HK-2 (cell line): ENCODE data around the gene DLGAP1.
A peak's percentile ranks its signal among the peaks of the same experiment; 100 is the strongest.

Experiments used
- DNase-seq: peaks from one replicate; pipeline ENCODE4 v3.0.0-alpha.2; 2018; ENCODE audit not compliant: unreplicated experiment

The DLGAP1 gene

GRCh38 chr18:3658529-3658928, 796.6 kb downstream of the DLGAP1 start:
- DNase-seq: no peak

GRCh38 chr18:3655254-3656050, 799.7 kb downstream of the DLGAP1 start:
- DNase-seq: no peak

DNA sequence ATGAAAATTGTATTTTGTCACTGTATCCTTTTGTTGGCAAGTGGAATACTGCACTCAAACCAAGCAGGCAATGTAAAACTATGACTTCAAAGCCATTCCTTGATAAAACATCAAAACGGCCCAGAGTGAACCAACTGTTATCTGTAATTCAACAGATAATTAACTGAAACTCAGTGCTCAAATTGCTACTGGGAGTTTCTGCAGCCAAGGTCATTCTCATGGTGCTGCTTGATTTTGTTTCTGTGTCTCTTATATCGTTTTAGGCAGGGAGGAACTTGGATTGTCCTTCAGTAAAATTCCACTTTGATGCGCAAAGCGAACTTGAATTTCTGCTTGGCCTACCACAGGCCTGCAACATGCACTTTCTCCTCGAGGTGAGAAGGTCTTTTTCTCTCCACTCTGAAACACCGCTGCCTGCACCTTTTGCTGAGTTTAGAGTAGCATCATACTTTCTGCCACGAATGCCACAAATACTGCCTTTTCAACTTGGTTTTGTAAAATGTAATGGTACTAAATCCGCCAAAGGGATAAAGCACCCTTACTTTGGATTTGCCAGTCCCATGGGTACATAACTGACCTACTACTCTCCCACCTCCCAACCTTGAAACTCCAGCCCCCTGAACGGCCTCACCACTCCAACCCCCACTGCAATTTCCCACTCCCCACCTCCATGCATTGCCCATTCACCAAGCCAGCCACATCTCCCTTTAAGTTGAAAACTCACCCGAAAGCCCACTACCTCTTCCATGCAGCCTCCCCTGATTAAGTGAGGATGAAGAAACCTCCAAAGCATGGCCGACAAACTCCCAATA, 800.5 kb downstream of the DLGAP1 start:
- no peak for DNase-seq

- no peak for DNase-seq
Measured at GRCh38 chr18:3653851-3654441, 801.2 kb downstream of the DLGAP1 start.

DNA sequence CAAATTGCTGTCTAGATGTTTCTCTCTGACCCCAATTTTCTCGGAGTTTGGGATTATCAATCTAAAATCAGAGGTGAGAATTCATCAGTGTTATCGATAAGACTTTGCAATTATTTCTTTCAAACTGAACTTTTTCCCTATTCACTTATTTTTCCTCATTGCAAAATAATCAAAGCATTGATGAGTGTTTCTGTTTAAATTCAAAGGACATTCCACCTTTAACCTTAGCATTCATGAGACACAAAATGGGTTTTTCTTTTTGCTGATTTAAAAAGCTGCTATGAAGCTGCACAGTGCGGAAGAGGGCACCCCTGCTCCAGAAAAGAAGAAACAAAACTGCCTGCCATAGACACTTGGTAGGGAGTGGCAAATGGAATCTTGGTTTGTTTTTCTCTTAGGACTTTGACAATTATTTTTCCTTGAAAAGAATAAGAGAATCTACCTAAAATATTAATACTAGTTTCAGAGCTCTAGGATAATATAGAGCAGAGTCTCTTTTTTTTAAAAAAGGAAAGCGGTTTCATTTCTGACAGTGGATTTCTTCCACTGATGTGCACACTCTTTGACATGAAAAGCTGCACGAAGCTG, 801.8 kb downstream of the DLGAP1 start:
- no peak for DNase-seq

DNA sequence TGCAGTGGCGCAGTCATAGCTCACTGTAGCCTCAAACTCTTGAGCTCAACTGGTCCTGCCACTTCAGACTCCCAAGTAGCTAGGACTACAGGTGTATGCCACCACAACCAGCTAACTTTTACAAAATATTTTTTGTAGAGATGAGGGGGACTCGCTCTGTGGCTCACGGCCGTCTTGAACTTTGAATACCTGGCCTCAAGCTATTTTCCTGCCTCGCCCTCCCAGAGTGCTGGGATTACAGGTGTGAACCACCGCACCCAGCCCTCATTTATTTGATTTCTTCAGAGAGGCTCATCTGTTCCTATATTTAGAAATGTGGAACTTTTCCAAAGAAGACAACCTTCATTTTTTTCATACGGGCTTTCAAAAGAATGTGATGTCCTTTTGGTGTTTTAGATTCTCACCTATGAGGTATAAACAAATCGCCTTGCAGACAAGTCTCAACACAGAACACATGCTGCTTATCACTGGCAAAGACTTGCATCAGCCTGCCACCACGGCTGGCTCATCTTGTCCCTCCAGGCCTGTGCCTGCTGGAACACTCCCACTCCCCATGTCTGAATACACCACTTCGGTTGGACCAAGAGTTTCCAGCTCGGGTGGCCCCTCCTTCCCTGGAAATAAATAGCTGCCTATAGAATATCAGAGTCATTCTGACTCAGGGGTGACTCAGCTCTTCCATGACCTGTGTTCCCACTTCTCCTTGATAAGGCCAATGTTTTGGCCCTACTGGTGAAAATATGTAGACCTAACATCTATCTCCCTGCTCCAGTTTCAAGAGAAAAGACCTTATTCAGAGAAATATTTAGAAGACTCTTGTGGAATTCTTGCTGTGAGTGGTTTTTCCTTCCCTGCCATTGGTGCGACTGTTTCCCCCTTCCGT, 802.5 kb downstream of the DLGAP1 start:
- DNase-seq: peak; percentile 83

GRCh38 chr18:3651266-3651665, 803.8 kb downstream of the DLGAP1 start:
- DNase-seq: no peak

DNA sequence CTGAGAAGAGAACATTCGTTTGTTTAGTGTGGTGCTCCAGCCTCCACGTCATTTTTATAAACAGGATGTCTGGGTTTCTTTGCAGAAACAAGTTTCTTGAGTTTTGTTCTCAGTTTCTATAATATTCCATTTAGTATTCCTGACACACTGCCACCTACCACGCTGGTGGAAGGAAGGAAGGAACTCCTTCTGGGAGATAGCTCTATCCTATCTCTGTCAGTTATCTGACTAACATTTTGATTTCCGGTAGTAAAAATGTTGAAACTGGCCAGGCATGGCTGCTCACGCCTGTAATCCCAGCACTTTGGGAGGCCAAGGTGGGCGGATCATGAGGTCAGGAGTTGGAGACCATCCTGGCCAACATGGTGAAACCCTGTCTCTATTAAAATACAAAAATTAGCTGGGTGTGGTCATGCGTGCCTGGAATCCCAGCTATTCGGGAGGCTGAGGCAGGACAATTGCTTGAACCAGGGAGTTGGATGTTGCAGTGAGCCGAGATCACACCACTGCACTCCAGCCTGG, 804.5 kb downstream of the DLGAP1 start:
- peak; percentile 64 for DNase-seq

DNA sequence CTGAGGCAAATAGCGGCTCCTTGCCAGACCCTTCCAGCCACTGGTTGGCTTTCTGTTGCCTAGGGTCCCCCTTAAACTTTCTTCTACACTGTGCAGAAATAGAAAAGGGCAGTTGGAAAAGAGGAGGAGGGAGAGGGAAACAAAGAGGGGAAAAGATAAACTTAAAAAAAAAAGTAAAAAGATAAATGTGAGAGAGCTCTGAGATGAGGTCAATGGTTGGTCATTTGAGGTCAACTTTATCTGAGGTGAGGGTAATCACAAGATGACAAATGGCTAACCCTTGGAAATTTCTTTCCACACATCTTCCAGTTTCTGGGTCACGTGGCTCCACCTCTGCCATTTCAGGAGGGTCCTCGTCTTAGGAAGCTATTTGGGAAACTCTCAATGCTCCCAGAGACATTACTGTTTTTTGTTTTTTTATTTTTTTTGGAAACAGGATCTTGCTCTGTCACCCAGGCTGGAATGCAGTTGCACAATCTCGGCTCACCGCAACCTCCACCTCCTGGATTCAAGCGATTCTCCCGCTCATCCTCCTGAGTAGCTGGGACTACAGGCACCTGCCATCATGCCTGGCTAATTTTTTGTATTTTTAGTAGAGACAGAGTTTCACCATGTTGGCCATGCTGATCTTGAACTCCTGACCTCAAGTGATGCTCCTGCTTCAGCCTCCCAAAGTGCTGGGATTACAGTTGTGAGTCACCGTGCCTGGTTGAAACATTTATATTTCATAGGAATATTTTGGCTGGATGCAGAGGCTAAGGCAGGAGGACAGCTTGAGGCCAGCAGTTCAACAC, 805.3 kb downstream of the DLGAP1 start:
- DNase-seq: peak; percentile 69

GRCh38 chr18:3649135-3649632, 805.9 kb downstream of the DLGAP1 start:
- DNase-seq: no peak

GRCh38 chr18:3648641-3649040, 806.5 kb downstream of the DLGAP1 start:
- DNase-seq: no peak

DNA sequence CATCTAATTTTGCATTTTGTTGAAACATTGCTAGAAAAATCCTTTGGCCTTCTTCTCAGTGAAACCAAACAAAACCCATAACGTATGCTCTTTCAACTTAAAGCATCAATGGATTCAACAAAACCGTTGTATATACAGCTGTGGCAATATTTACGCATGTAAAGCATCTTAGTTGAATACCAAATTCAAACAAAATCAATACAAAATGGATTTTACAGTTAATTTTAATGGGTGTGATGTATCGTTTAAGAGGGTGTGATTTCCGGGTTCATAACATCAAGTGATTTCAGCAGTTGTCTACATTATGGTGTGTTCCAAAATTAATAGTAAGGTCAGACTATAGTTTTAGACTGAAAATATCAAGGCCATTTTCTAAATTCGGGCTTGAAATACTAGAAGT, 806.9 kb downstream of the DLGAP1 start:
- no peak for DNase-seq

DNA sequence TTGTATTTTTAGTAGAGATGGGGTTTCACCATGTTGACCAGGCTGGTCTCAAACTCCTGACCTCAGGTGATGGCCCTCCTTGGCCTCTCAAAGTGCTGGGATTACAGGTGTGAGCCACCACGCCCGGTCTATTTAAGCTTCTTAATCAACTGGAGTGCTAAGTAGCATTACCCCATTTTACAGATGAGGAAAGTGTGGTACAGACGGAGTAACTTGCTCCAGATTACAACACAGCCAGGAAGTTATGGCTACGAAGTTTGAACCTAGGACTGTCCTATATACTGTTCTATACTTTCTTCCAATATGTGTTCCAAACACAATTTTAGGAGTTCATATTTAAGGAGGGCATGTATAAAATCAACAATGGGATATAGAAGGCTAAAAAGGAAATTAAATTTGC, 807.5 kb downstream of the DLGAP1 start:
- DNase-seq: no peak

GRCh38 chr18:3645384-3646156, 809.5 kb downstream of the DLGAP1 start:
- DNase-seq: no peak

GRCh38 chr18:3634250-3634939, 820.7 kb downstream of the DLGAP1 start:
- no peak for DNase-seq

- no peak for DNase-seq
Measured at GRCh38 chr18:3631887-3632286, 823.2 kb downstream of the DLGAP1 start.

GRCh38 chr18:3626929-3627458, 828.1 kb downstream of the DLGAP1 start:
- no peak for DNase-seq

DNA sequence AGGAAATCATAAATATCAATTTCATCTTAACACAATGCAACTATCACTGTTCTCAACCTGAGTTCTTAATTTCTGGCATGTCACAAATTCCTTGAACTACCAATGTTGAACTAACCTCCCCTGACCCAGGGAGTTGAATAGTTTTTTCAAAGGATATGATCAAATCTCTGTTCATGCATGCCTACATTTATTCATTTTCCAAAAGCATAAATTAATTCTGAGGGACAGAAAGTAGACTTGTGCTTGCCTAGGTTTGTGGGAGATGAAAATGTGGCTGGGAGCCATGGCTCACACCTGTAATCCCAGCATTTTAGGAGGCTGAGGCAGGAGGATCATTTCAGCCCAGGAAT, 829.4 kb downstream of the DLGAP1 start:
- no peak for DNase-seq
